ENCODE data around the gene HOXA11. TPM values are rescaled to one million over a fixed set of nuclear protein-coding genes. Genes with fewer than 3 reads are reported as not detected.
A peak's percentile ranks its signal among the peaks of the same experiment; 100 is the strongest.

Gene HOXA11
- total RNA-seq, 1 experiment from 2014 or later, result not detected

GRCh38 chr7:27159266-27160144 is 25.5 kb downstream of the HOXA11 start:
- Mint-ChIP-seq H3K4me3 (no peak overlapping the region; a peak in 1 of 5 replicates), H3K9me3 (peaks cover 15 to 18% of the 10 kb centered on the region in 2 experiments), H3K36me3 (ENCODE audit: insufficient read depth in 1 of 3, low read depth in 3 of 3) (peaks cover 0 to 4% (median 0%) of the 10 kb centered on the region in 3 experiments; a peak in 3 of 7 replicates), H3K27ac (no peak overlapping the region), H3K27me3 (ENCODE audit: low read depth) (peaks cover 98% of the 10 kb centered on the region), H3K4me1 (peaks cover 3 to 16% of the 10 kb centered on the region in 2 experiments)
- Histone ChIP-seq H2BK120ac (ENCODE audit: low read depth, low read length, poor library complexity, severe bottlenecking) (no peak overlapping the region), H3K9ac (ENCODE audit: extremely low read depth, insufficient read length, low read length) (no peak overlapping the region), H3K27ac (ENCODE audit: insufficient read length, low read depth, low read length) (no peak overlapping the region), H3K27me3 (ENCODE audit: insufficient read depth, low read length) (peaks cover 97% of the 10 kb centered on the region), H2BK5ac (ENCODE audit: insufficient read length, low read length) (no peak overlapping the region), H3K4me2 (ENCODE audit: insufficient read depth, insufficient read length, low read length) (no peak overlapping the region), H3K79me1 (ENCODE audit: insufficient read depth, low read depth, low read length, poor library complexity, severe bottlenecking) (no peaks in the 10 kb centered on the region), H3K23me2 (ENCODE audit: insufficient read length, low read depth, low read length, poor library complexity, severe bottlenecking) (no peaks in the 10 kb centered on the region), H3K79me2 (ENCODE audit: insufficient read depth, low read length) (no peaks in the 10 kb centered on the region), H4K20me1 (ENCODE audit: control insufficient read depth, insufficient read depth, insufficient read length) (no peaks in the 10 kb centered on the region), H2BK20ac (ENCODE audit: low read depth, low read length, poor library complexity, severe bottlenecking) (no peak overlapping the region), H2AFZ (ENCODE audit: low read length) (no peak overlapping the region), H3K18ac (ENCODE audit: insufficient read length, low read depth, low read length) (no peak overlapping the region), H3K14ac (ENCODE audit: insufficient read depth, low read length) (no peak overlapping the region), H3K9me3 (ENCODE audit: control insufficient read depth, low read depth, low read length) (no peaks in the 10 kb centered on the region), H2AK5ac (ENCODE audit: insufficient read length, low read length) (no peak overlapping the region), H4K91ac (ENCODE audit: insufficient read length, low read depth, low read length) (no peak overlapping the region), H4K8ac (replicated peaks; ENCODE audit: insufficient read length, low read depth, low read length) (no peak overlapping the region), H4K5ac (ENCODE audit: insufficient read length, low read depth, low read length) (no peak overlapping the region), H3K4ac (ENCODE audit: low read depth, low read length) (no peak overlapping the region), H2BK12ac (ENCODE audit: insufficient read length, low read depth, low read length) (no peak overlapping the region), H2BK15ac (ENCODE audit: low read depth, low read length) (no peak overlapping the region), H3K56ac (ENCODE audit: insufficient read length, low read depth, low read length) (no peak overlapping the region), H3T11ph (ENCODE audit: low read length) (no peak overlapping the region), H3K23ac (ENCODE audit: insufficient read length, low read depth, low read length) (no peak overlapping the region), H3K4me1 (ENCODE audit: insufficient read depth, low read length) (no peaks in the 10 kb centered on the region)
- no peak for TF ChIP-seq CTCF (conservative IDR thresholded peaks at IDR 0.05)
- DNase-seq, result peak; percentile 25
- WGBS (ENCODE audit: extremely low coverage, insufficient read length, low lambda C conversion rate), result no CpG with 5 or more reads among the region's 27 CpGs

Data from H9 (cell line).